Hematopoietic multipotent progenitor cell (in vitro differentiated cells): Measurements from ENCODE around the gene TMEM272. TPM values are rescaled to one million over a fixed set of nuclear protein-coding genes. Genes with fewer than 3 reads are reported as not detected.

ENCODE experiments used
- DNase-seq, 3 donors: peaks; one replicate each; pipeline ENCODE4 v3.0.0-alpha.2; 2011 to 2015; ENCODE audit warnings: low read depth in 2 of 3, low spot score in 2 of 3
- total RNA-seq: library from RNA; depleted of rRNA; stranded (reverse); fragments of >200 nt; gene quantifications from one replicate; pipeline ENCODE4 v1.2.3, GENCODE V29; 2012

The TMEM272 gene
- total RNA-seq, 1 donor: 0.81 TPM

DNA sequence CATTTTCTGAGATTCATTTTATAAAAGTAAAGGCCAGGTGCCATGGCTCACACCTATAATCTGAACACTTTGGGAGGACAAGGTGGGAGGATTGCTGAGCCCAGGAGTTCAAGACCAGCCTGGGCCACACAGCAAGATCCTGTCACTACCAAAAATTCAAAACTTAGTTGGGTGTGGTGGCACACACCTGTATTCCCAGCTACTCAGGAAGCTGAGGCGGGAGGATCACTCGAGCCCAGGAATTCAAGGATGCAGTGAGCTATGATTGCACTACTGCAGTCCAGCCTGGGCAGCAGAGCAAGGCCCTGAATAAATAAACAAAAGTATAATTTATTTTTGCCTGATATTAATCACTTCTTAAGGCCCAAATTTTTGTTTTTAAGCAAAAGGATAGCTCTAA lies 81.5 kb downstream of the TMEM272 start:
- no peak for DNase-seq

Other genes with a start within 250 kb of the TMEM272 start
- gene DHRS12, start 41.0 kb downstream of the TMEM272 start, total RNA-seq: 7.0 TPM
- gene CCDC70, start 16.8 kb upstream of the TMEM272 start, total RNA-seq: not detected
- 14.0 TPM for gene ATP7B, start 166.3 kb upstream of the TMEM272 start, total RNA-seq
- gene ALG11, start 167.2 kb upstream of the TMEM272 start, total RNA-seq: 6.2 TPM
- gene UTP14C, start 179.5 kb upstream of the TMEM272 start, total RNA-seq: 4.0 TPM